ENCODE measurements around the gene CCDC69.

Gene CCDC69

DNA sequence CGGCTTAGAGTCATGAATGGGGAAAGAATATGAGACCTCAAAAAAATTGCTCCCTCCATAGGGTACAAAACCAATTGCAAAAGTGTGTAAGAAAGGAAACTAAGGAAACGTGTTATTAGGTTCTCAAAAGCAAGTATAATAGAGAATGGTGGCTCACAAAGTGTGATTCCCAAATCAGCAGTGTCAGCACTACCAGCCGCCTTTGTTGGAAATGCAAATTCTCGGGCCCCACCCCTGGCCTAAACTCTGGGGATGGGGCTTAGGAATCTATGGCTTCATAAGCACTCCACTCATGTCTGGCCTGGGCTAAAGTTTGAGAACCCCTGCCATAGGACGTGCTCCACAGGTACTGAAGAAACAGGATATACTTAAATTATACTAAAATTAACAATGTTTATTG lies 1.6 kb upstream of the CCDC69 start:
- H3K27me3 ChIP-seq = peaks cover 4% of the 10 kb centered on the region
- H3K4me1 ChIP-seq = no peaks in the 10 kb centered on the region
- H3K4me3 ChIP-seq (ENCODE audit: low read depth, low read length) = no peak overlapping the region
- TF ChIP-seq, protein P1, sequence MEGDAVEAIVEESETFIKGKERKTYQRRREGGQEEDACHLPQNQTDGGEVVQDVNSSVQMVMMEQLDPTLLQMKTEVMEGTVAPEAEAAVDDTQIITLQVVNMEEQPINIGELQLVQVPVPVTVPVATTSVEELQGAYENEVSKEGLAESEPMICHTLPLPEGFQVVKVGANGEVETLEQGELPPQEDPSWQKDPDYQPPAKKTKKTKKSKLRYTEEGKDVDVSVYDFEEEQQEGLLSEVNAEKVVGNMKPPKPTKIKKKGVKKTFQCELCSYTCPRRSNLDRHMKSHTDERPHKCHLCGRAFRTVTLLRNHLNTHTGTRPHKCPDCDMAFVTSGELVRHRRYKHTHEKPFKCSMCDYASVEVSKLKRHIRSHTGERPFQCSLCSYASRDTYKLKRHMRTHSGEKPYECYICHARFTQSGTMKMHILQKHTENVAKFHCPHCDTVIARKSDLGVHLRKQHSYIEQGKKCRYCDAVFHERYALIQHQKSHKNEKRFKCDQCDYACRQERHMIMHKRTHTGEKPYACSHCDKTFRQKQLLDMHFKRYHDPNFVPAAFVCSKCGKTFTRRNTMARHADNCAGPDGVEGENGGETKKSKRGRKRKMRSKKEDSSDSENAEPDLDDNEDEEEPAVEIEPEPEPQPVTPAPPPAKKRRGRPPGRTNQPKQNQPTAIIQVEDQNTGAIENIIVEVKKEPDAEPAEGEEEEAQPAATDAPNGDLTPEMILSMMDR (IDR thresholded peaks at IDR 0.05; ENCODE audit: low read depth, low read length) = no peak
- no peaks in the 10 kb centered on the region for H3K9me3 ChIP-seq
- no peaks in the 10 kb centered on the region for H3K36me3 ChIP-seq
- DNase-seq = no peak

DNA sequence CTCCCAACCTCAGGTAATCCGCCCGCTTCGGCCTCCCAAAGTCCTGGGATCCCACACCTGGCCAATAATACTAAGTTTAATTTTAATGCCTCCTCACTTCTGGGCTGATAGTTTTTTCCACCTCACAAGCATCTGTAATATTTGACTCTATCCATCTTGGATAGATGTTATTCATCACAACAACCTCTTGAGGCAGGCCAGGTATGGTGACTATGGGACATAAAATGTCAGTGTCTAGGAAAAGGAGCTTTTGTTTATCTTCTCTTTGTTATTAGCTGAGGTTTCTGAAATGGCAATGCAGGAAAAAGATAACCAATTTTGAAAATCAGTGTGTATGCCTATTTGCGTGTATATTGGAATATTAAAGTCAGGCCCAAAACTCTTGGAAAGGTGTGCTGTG lies 1.2 kb upstream of the CCDC69 start:
- Histone ChIP-seq H3K36me3 (no peaks in the 10 kb centered on the region), H3K4me1 (no peaks in the 10 kb centered on the region), H3K9me3 (no peaks in the 10 kb centered on the region), H3K27me3 (peaks cover 4% of the 10 kb centered on the region; the same call in 1 of the 2 replicates), H3K4me3 (ENCODE audit: low read depth, low read length) (no peak overlapping the region)
- TF ChIP-seq, protein P1 (IDR thresholded peaks at IDR 0.05; ENCODE audit: low read depth, low read length) = no peak
- no peak for DNase-seq

DNA sequence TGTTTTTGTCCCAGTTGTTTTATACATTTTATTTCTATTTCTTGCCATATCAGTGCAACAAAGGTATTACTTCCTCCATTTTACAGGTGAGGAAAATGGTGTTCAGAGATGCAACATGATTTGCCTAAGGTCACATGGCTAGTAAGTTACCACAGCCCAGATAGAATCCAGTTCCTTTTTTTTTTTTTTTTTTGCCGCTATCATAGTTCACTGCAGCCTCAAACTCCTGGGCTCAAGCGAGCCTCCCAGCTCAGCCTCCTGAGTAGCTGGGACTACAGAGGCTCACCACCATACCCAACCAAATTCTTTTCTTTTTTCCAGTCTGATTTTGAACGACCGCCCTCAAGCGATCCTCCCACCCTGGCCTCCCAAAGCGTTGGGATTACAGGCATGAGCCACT lies 480 bp upstream of the CCDC69 start:
- Histone ChIP-seq H3K4me1 (no peaks in the 10 kb centered on the region), H3K27me3 (no peaks in the 10 kb centered on the region; the same call in 1 of the 2 replicates), H3K9me3 (no peaks in the 10 kb centered on the region), H3K36me3 (no peaks in the 10 kb centered on the region), H3K4me3 (ENCODE audit: low read depth, low read length) (peak overlapping the region; percentile 71)
- TF ChIP-seq, protein P1 (IDR thresholded peaks at IDR 0.05; ENCODE audit: low read depth, low read length) = no peak
- no peak for DNase-seq

DNA sequence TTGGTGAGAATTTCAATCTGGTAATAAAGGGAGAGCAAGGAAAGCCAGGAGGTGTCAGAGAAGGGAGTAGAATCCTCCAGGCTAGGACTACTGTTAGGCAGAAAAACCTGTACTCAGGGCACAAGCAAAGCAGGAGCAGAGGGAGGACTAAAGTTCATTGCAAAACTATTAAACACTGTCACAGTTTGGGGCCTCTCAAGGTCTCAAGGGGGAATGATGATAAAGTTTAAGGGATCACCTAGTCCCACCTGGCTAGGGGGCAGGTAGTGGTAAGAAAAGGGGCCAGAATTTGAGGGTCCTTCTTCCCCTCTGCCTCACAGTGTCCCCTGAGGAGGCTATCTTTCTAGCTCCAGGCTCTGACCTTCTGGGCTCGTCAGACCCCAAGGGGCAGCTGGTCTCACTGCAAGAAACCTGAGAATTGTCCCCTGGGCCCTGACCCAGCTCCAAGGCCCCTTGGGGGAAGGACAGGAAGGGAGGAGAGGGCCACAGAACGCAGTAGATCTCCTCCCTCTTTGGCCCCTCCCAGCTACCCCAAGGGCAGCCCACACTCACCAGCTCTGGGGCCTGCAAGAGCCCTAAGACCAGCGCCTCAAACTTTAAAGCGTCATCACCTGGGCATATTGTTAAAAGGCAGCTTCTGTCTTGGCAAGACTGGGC lies 974 bp downstream of the CCDC69 start:
- Histone ChIP-seq H3K27me3 (no peaks in the 10 kb centered on the region; the same call in 1 of the 2 replicates), H3K4me1 (no peaks in the 10 kb centered on the region), H3K9me3 (no peaks in the 10 kb centered on the region), H3K4me3 (ENCODE audit: low read depth, low read length) (no peak overlapping the region), H3K36me3 (no peaks in the 10 kb centered on the region)
- TF ChIP-seq, protein P1 (IDR thresholded peaks at IDR 0.05; ENCODE audit: low read depth, low read length) = no peak
- no peak for DNase-seq

DNA sequence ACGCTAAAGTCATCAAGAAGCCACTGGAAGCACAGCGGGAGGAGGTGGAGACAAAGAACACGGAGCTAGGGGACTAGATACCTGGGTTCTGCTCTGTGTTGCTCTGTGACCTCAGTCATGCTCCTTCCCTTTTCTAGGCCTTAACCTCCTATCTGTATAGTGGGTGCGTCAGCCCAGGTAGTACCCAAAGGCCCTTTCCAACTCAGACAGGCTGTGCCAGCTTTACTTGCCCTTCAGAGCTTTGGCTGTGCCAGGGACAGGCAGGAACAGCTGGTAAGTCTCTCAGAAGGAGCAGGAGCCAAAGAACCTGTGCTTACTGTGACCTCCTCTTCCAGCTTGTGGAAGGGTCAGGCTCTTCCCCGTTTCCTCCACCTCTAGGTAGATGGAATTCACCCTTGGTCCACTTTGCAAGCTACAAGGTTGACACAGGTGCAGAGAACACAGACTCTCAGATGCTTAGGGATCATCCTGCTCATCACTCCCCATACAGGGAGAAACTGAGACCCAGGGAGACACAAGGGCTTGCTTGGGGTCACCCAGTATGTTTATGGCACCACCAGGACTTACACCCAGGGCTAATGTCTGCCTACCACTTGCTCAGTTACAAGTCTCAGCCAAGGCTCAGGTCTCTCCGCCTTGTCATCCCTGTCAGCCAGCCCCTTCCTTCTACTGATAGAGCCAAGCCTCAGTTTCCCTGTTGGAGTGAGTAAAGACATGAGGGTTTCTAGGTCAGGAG lies 1.7 kb downstream of the CCDC69 start:
- H3K36me3 ChIP-seq = no peaks in the 10 kb centered on the region
- H3K9me3 ChIP-seq = no peaks in the 10 kb centered on the region

More for the DNA sequence above, 1.7 kb downstream of the CCDC69 start:
- no peak overlapping the region for H3K4me3 ChIP-seq (ENCODE audit: low read depth, low read length)
- no peaks in the 10 kb centered on the region; the same call in 1 of the 2 replicates for H3K27me3 ChIP-seq
- H3K4me1 ChIP-seq = no peaks in the 10 kb centered on the region
- no peak for DNase-seq
- TF ChIP-seq, protein P1 (IDR thresholded peaks at IDR 0.05; ENCODE audit: low read depth, low read length) = no peak

Data from BE2C (cell line).